A549 (cell line): Measurements from ENCODE around the gene KRTCAP2. TPM values are rescaled to one million over a fixed set of nuclear protein-coding genes. Genes with fewer than 3 reads are reported as not detected.
A peak's percentile ranks its signal among the peaks of the same experiment; 100 is the strongest.

ENCODE experiments used
- ATAC-seq, 2 experiments: fragments of 200-7000 bp in 1 of 2; fragments of >200 bp in 1 of 2; cut with Nextera tagmentation in 1 of 2; cut with Tn5 transposase in 1 of 2; 3 replicates each; pipeline versions ENCODE4 v1.8.0 to v1.9.1; 2018 to 2020; ENCODE audit warnings: mild to moderate bottlenecking in 1 of 2, moderate library complexity in 1 of 2
- CTCF ChIA-PET: fragments of 300-600 bp; sonication (Branson Sonifier 250); formaldehyde crosslinking; extraction: SDS; loops from one replicate; lab custom pipeline; 2021; ENCODE audit warnings: antibody characterized with exemption, inconsistent platforms; lab: Yijun Ruan, JAX
- POLR2A ChIA-PET: fragments of 350-600 bp; formaldehyde crosslinking; extraction: SDS; loops from one replicate; lab custom pipeline; 2021; ENCODE audit warnings: antibody characterized with exemption, inconsistent platforms; lab: Yijun Ruan, JAX
- DNase-seq, 2 experiments: peaks; one replicate each; pipeline versions ENCODE4 v3.0.0 to v3.0.0-alpha.2; 2011 to 2016; ENCODE audit warnings: low read depth in 1 of 2, low spot score in 1 of 2
- FAIRE-seq: peaks from 2 replicates; lab custom pipeline; 2011; peaks lifted over from hg19 to GRCh38; lab: Jason Lieb, UNC
- H3K27ac ChIP-seq, 2 experiments: fragments of >200 bp; sonication (Bioruptor Twin); formaldehyde crosslinking; 3 replicates each; pipeline ENCODE4 v1.5.1; 2016 to 2017
- H3K4me1 ChIP-seq: fragments of >200 bp; sonication (Bioruptor Twin); formaldehyde crosslinking; 3 replicates; pipeline ENCODE4 v1.6.1; 2016
- H3K4me2 ChIP-seq: fragments of >200 bp; sonication (Bioruptor Twin); formaldehyde crosslinking; 3 replicates; pipeline ENCODE4 v1.6.1; 2016
- H3K4me3 ChIP-seq: fragments of >200 bp; sonication (Bioruptor Twin); formaldehyde crosslinking; 3 replicates; pipeline ENCODE4 v1.5.1; 2016
- H3K9me3 ChIP-seq: fragments of >200 bp; sonication (Bioruptor Twin); formaldehyde crosslinking; 3 replicates; pipeline ENCODE4 v1.6.1; 2016
- BHLHE40 ChIP-seq: IDR thresholded peaks from 2 replicates; pipeline ENCODE4 v1.6.1; 2012; ENCODE audit warnings: low read depth, low read length, inconsistent platforms
- CBX2 ChIP-seq: fragments of 200-600 bp; sonication (generic); IDR thresholded peaks from 2 replicates; pipeline ENCODE4 v1.6.1; 2016; ENCODE audit warnings: low read depth, mild to moderate bottlenecking, borderline replicate concordance
- CHD2 ChIP-seq: fragments of 150-350 bp; IDR thresholded peaks from 2 replicates; pipeline ENCODE4 v1.6.1; 2014; ENCODE audit warnings: low read length; ENCODE audit not compliant: partially characterized antibody
- CHD4 ChIP-seq: fragments of 200-600 bp; sonication (generic); IDR thresholded peaks from 2 replicates; pipeline ENCODE4 v1.6.1; 2016; ENCODE audit warnings: antibody characterized with exemption, mild to moderate bottlenecking, borderline replicate concordance
- CTCF ChIP-seq: fragments of >200 bp; sonication (Bioruptor Twin); formaldehyde crosslinking; IDR thresholded peaks from 3 replicates; pipeline ENCODE4 v1.5.1; 2016
- EP300 ChIP-seq, 2 experiments: fragments of >200 bp; sonication (Bioruptor Twin); formaldehyde crosslinking; IDR thresholded peaks; 2 replicates in 1 of 2; 3 replicates in 1 of 2; pipeline ENCODE4 v1.6.1; 2016 to 2017
- FOXS1 ChIP-seq: fragments of 250-450 bp; sonication (Bioruptor Pico); IDR thresholded peaks from 2 replicates; pipeline ENCODE4 v1.5.0; 2020; ENCODE audit warnings: mild to moderate bottlenecking, moderate library complexity
- GATA3 ChIP-seq: IDR thresholded peaks from 2 replicates; pipeline ENCODE4 v1.6.1; 2012; ENCODE audit warnings: borderline replicate concordance
- HES2 ChIP-seq: fragments of >200 bp; sonication (Bioruptor Twin); formaldehyde crosslinking; IDR thresholded peaks from 2 replicates; pipeline ENCODE4 v1.6.1; 2016
- HEYL ChIP-seq: fragments of 250-450 bp; sonication (Bioruptor Pico); IDR thresholded peaks from 2 replicates; pipeline ENCODE4 v1.8.0; 2021; ENCODE audit warnings: mild to moderate bottlenecking, moderate library complexity
- HOXB13 ChIP-seq: fragments of 250-450 bp; sonication (Bioruptor Pico); IDR thresholded peaks from 2 replicates; pipeline ENCODE4 v1.5.0; 2020; ENCODE audit warnings: low read depth, mild to moderate bottlenecking, moderate library complexity
- HOXB5 ChIP-seq: fragments of 250-450 bp; sonication (Bioruptor Pico); IDR thresholded peaks from 2 replicates; pipeline ENCODE4 v1.5.0; 2020; ENCODE audit warnings: mild to moderate bottlenecking, moderate library complexity
- JUN ChIP-seq, 2 experiments: fragments of >200 bp; sonication (Bioruptor Twin); formaldehyde crosslinking; IDR thresholded peaks; 2 replicates in 1 of 2; 3 replicates in 1 of 2; pipeline ENCODE4 v1.6.1; 2016 to 2017
- KDM5A ChIP-seq: fragments of 200-600 bp; sonication (generic); IDR thresholded peaks from 2 replicates; pipeline ENCODE4 v1.6.1; 2016; ENCODE audit warnings: antibody characterized with exemption, mild to moderate bottlenecking
- MAFK ChIP-seq: fragments of 450-650 bp; IDR thresholded peaks from 2 replicates; pipeline ENCODE4 v1.6.1; 2014; ENCODE audit not compliant: partially characterized antibody
- MYC ChIP-seq: IDR thresholded peaks from 2 replicates; pipeline ENCODE4 v1.6.1; 2012; ENCODE audit warnings: mild to moderate bottlenecking, inconsistent platforms, low read length, improper control_type of control experiment, borderline replicate concordance
- NFE2L2 ChIP-seq: fragments of 150-350 bp; conservative IDR thresholded peaks from 2 replicates; pipeline ENCODE4 v1.6.1; 2014; ENCODE audit warnings: low read length
- PBX3 ChIP-seq: IDR thresholded peaks from 2 replicates; pipeline ENCODE4 v1.6.1; 2012
- RAD21 ChIP-seq, 2 experiments: fragments of >200 bp in 1 of 2; sonication (Bioruptor Twin) in 1 of 2; formaldehyde crosslinking in 1 of 2; IDR thresholded peaks in 1 of 2; conservative IDR thresholded peaks in 1 of 2; 2 replicates in 1 of 2; 3 replicates in 1 of 2; pipeline ENCODE4 v1.6.1; 2012 to 2018; ENCODE audit warnings: inconsistent platforms in 1 of 2
- RFX5 ChIP-seq: fragments of 450-650 bp; IDR thresholded peaks from 2 replicates; pipeline ENCODE4 v1.7.1; 2014; ENCODE audit warnings: antibody characterized with exemption, mild to moderate bottlenecking, moderate library complexity
- RNF2 ChIP-seq: fragments of 200-600 bp; sonication (generic); IDR thresholded peaks from 2 replicates; pipeline ENCODE4 v1.6.1; 2016; ENCODE audit warnings: low read depth, mild to moderate bottlenecking, antibody characterized with exemption, moderate library complexity, borderline replicate concordance
- SMC3 ChIP-seq: fragments of >200 bp; sonication (Bioruptor Twin); formaldehyde crosslinking; IDR thresholded peaks from 3 replicates; pipeline ENCODE4 v1.6.1; 2018; ENCODE audit warnings: inconsistent platforms
- TFCP2L1 ChIP-seq: fragments of 250-450 bp; sonication (Bioruptor Pico); IDR thresholded peaks from 2 replicates; pipeline ENCODE4 v1.5.0; 2021; ENCODE audit warnings: mild to moderate bottlenecking
- USF2 ChIP-seq: fragments of 450-650 bp; IDR thresholded peaks from 2 replicates; pipeline ENCODE4 v1.6.1; 2014; ENCODE audit warnings: antibody characterized with exemption
- ZC3H11A ChIP-seq: fragments of 450-650 bp; IDR thresholded peaks from 2 replicates; pipeline ENCODE4 v1.6.1; 2014; ENCODE audit warnings: antibody characterized with exemption, mild to moderate bottlenecking
- ZSCAN20 ChIP-seq: fragments of 250-450 bp; sonication (Bioruptor Pico); IDR thresholded peaks from 2 replicates; pipeline ENCODE4 v1.8.0; 2022; ENCODE audit warnings: mild to moderate bottlenecking, moderate library complexity
- WGBS: methylation state at CpG from one replicate; pipeline ENCODE4 v1.1.6; 2017; ENCODE audit errors: missing lambda C conversion rate; 5-methylcytosine and 5-hydroxymethylcytosine counted together
- polyA plus RNA-seq, 4 experiments: library from polyadenylated mRNA; depleted of rRNA in 3 of 4; stranded (reverse); fragments of >200 nt; fragmentation: RNase III in 1 of 4; extraction: RNeasy Plus Mini Kit Qiagen cat#74134 plus additional on column Dnase treatment in 1 of 4; gene quantifications; 2 replicates in 3 of 4; 3 replicates in 1 of 4; pipeline ENCODE4 v1.2.3, GENCODE V29; 2011 to 2017

Gene KRTCAP2
- polyA plus RNA-seq, 2 of the 4 experiments (the other 2 are of a cell fraction), result 154 to 217 TPM

GRCh38 chr1:155177192-155177917 is 4.3 kb upstream of the KRTCAP2 start:
- CTCF ChIA-PET, result interaction anchor here (0.6 to 15.2 kb wide), 20 partner anchors 9 to 431 kb away, joined by 3 to 384 read pairs (median 4); partner anchors contain the start of genes DPM3 and THBS3
- WGBS, result 59% methylated on average over 11 of the region's 11 CpGs
- Histone ChIP-seq H3K4me1 (peaks cover 13% of the 10 kb centered on the region), H3K9me3 (no peaks in the 10 kb centered on the region), H3K4me2 (no peak overlapping the region), H3K27ac (peak overlapping the region; percentile 12 to 63; a peak in 3 of 6 replicates), H3K4me3 (no peak overlapping the region)
- no peak for DNase-seq
- TF ChIP-seq CHD2 (no peak), JUN (IDR thresholded peaks at IDR 0.05) (no peak), ZSCAN20 (no peak), MYC (no peak), BHLHE40 (no peak), CBX2 (no peak), ZC3H11A (no peak), HEYL (no peak), EP300 (IDR thresholded peaks at IDR 0.05) (no peak), HOXB13 (CRISPR knock-in tag) (no peak), KDM5A (no peak), CHD4 (no peak)
- no peak for FAIRE-seq
- no peak for ATAC-seq
- POLR2A ChIA-PET, result interaction anchor here (2.4 kb wide), 1 partner anchor 16 kb away, joined by 9 read pairs; no protein-coding TSS in a partner anchor

- Histone ChIP-seq H3K4me3 (no peak overlapping the region), H3K4me1 (peaks cover 20% of the 10 kb centered on the region), H3K4me2 (no peak overlapping the region), H3K9me3 (no peaks in the 10 kb centered on the region), H3K27ac (peak overlapping the region; percentile 12 to 63; a peak in 3 of 6 replicates)
- no peak for FAIRE-seq
- 60% methylated on average over 8 of the region's 8 CpGs for WGBS
- CTCF ChIA-PET, result interaction anchor here (0.5 to 15.2 kb wide), 17 partner anchors 9 to 682 kb away, joined by 3 to 384 read pairs (median 4); partner anchors contain the start of gene THBS3
- POLR2A ChIA-PET, result interaction anchor here (2.4 to 4.4 kb wide), 2 partner anchors 17 kb away, joined by 9 to 54 read pairs; no protein-coding TSS in a partner anchor
- TF ChIP-seq RAD21 (conservative IDR thresholded peaks at IDR 0.05 in 1 of 2, IDR thresholded peaks at IDR 0.05 in 1 of 2), result peak; percentile 52 to 62
- TF ChIP-seq MAFK, result no peak
- TF ChIP-seq CTCF, result peak; percentile 86
- no peak for TF ChIP-seq RFX5
- no peak for TF ChIP-seq HES2
- peak; percentile 77 for TF ChIP-seq SMC3
- TF ChIP-seq NFE2L2, result no peak
- ATAC-seq, result peak; percentile 52 to 71
- DNase-seq, result peak; percentile 77 to 97
Observed at GRCh38 chr1:155176544-155177071, 3.5 kb upstream of the KRTCAP2 start.

- ChIA-PET CTCF (interaction anchor here (0.5 to 15.2 kb wide), 28 partner anchors 9 to 887 kb away, joined by 3 to 384 read pairs (median 4); no protein-coding TSS in a partner anchor), POLR2A (interaction anchor here (4.4 kb wide), 1 partner anchor 18 kb away, joined by 54 read pairs; no protein-coding TSS in a partner anchor)
- FAIRE-seq (no peak), DNase-seq (peak in 1 of 2 experiments; percentile 52), ATAC-seq (peak; percentile 35 to 36; a peak in 4 of 6 replicates)
- H3K4me1 ChIP-seq, result peaks cover 21% of the 10 kb centered on the region
- no peaks in the 10 kb centered on the region for H3K9me3 ChIP-seq
- 75% methylated on average over 9 of the region's 9 CpGs for WGBS
- H3K4me3 ChIP-seq, result no peak overlapping the region
- no peak overlapping the region for H3K4me2 ChIP-seq
- H3K27ac ChIP-seq, result peak overlapping the region in 1 of 2 experiments; percentile 10; a peak in 1 of 6 replicates
- no peak for TF ChIP-seq JUN (IDR thresholded peaks at IDR 0.05)
- TF ChIP-seq TFCP2L1 (CRISPR knock-in tag), result no peak
- no peak for TF ChIP-seq RNF2
- no peak for TF ChIP-seq HOXB5 (CRISPR knock-in tag)
- no peak for TF ChIP-seq USF2
- no peak for TF ChIP-seq NFE2L2
- no peak for TF ChIP-seq GATA3
- no peak for TF ChIP-seq FOXS1 (CRISPR knock-in tag)
- no peak for TF ChIP-seq CTCF
- no peak for TF ChIP-seq KDM5A
- TF ChIP-seq RFX5, result no peak
- no peak for TF ChIP-seq PBX3
Observed at GRCh38 chr1:155175927-155176371, 2.8 kb upstream of the KRTCAP2 start.
